GM23248 (cell line): Measurements from ENCODE around the gene RTCB. TPM values are rescaled to one million over a fixed set of nuclear protein-coding genes. Genes with fewer than 3 reads are reported as not detected.
"Not testable (repeated sequence)": the region's sequence is repeated elsewhere in the genome, so short reads cannot be mapped to it uniquely, and the experiment has no call there.

ENCODE experiments used
- DNase-seq: peaks from one replicate; pipeline ENCODE4 v3.0.0-alpha.2; 2015
- H2AFZ ChIP-seq: fragments of 200-600 bp; sonication (generic); 2 replicates; pipeline ENCODE4 v1.6.1; 2016; ENCODE audit warnings: antibody characterized with exemption
- H3F3A ChIP-seq: fragments of 200-600 bp; sonication (generic); 2 replicates; pipeline ENCODE4 v1.6.1; 2016; ENCODE audit warnings: mild to moderate bottlenecking, antibody characterized with exemption, mixed run types; ENCODE audit not compliant: insufficient read depth
- H3K27ac ChIP-seq: fragments of 200-600 bp; sonication (generic); 2 replicates; pipeline ENCODE4 v1.5.1; 2016; ENCODE audit warnings: mild to moderate bottlenecking
- H3K27me3 ChIP-seq: fragments of 200-600 bp; sonication (generic); replicated peaks from 2 replicates; pipeline ENCODE4 v1.6.1; 2016; ENCODE audit warnings: mild to moderate bottlenecking; ENCODE audit not compliant: insufficient read depth
- H3K36me3 ChIP-seq: fragments of 200-600 bp; sonication (generic); 2 replicates; pipeline ENCODE4 v1.6.1; 2016; ENCODE audit warnings: low read depth, mild to moderate bottlenecking
- H3K4me1 ChIP-seq: fragments of 200-600 bp; sonication (generic); 2 replicates; pipeline ENCODE4 v1.6.1; 2016; ENCODE audit warnings: mild to moderate bottlenecking; ENCODE audit not compliant: insufficient read depth
- H3K4me2 ChIP-seq: fragments of 200-600 bp; sonication (generic); one replicate; pipeline ENCODE4 v1.6.1; 2016; ENCODE audit warnings: mild to moderate bottlenecking; ENCODE audit not compliant: unreplicated experiment
- H3K4me3 ChIP-seq: fragments of 200-600 bp; sonication (generic); 2 replicates; pipeline ENCODE4 v1.5.1; 2016; ENCODE audit warnings: mild to moderate bottlenecking
- H3K79me2 ChIP-seq: fragments of 200-600 bp; sonication (generic); 2 replicates; pipeline ENCODE4 v1.6.1; 2016; ENCODE audit warnings: mild to moderate bottlenecking; ENCODE audit not compliant: insufficient read depth
- H3K9ac ChIP-seq: fragments of 200-600 bp; sonication (generic); 2 replicates; pipeline ENCODE4 v1.6.1; 2016; ENCODE audit warnings: mild to moderate bottlenecking
- H3K9me2 ChIP-seq: fragments of 200-600 bp; sonication (generic); 2 replicates; pipeline ENCODE4 v1.6.1; 2016; ENCODE audit warnings: mixed run types, mild to moderate bottlenecking, moderate library complexity; ENCODE audit not compliant: insufficient read depth
- H3K9me3 ChIP-seq: fragments of 200-600 bp; sonication (generic); one replicate; pipeline ENCODE4 v1.6.1; 2017; ENCODE audit warnings: low read depth
- H4K20me1 ChIP-seq: fragments of 200-600 bp; sonication (generic); 2 replicates; pipeline ENCODE4 v1.6.0; 2016; ENCODE audit not compliant: insufficient read depth
- EZH2 ChIP-seq: fragments of 200-600 bp; sonication (generic); IDR thresholded peaks from 2 replicates; pipeline ENCODE4 v1.6.1; 2018; ENCODE audit warnings: antibody characterized with exemption, mild to moderate bottlenecking; ENCODE audit not compliant: insufficient read depth, poor library complexity, severe bottlenecking
- EZH2phosphoT487 ChIP-seq: fragments of 200-600 bp; sonication (generic); IDR thresholded peaks from 2 replicates; pipeline ENCODE4 v1.6.1; 2018; ENCODE audit warnings: antibody characterized with exemption, moderate library complexity, mild to moderate bottlenecking, low read depth; ENCODE audit not compliant: insufficient read depth
- WGBS, 2 experiments: methylation state at CpG; one replicate each; pipeline ENCODE4 v1.1.6; 2015 to 2017; ENCODE audit warnings: low lambda C conversion rate in 2 of 2, low coverage in 1 of 2; ENCODE audit errors: missing lambda C conversion rate in 2 of 2; 5-methylcytosine and 5-hydroxymethylcytosine counted together
- in situ Hi-C: fragments of 300-500 bp; cut with MboI; formaldehyde crosslinking; loops from 2 replicates; pipeline ENCODE4 v1.15.0; 2020
- polyA plus RNA-seq: library from polyadenylated mRNA; unstranded; fragments of >200 nt; fragmentation: Nextera tagmentation; extraction: Ambion mirVana; gene quantifications from 2 replicates; pipeline ENCODE4 v1.2.1, GENCODE V29; 2016
- total RNA-seq: library from RNA; depleted of rRNA; stranded (reverse); fragments of >200 nt; shearing (Covaris generic); gene quantifications from 2 replicates; pipeline ENCODE4 v1.2.3, GENCODE V29; 2014

Gene RTCB
- total and polyA plus RNA-seq, 2 experiments from 2014 or later: 88.8 to 101 TPM

DNA sequence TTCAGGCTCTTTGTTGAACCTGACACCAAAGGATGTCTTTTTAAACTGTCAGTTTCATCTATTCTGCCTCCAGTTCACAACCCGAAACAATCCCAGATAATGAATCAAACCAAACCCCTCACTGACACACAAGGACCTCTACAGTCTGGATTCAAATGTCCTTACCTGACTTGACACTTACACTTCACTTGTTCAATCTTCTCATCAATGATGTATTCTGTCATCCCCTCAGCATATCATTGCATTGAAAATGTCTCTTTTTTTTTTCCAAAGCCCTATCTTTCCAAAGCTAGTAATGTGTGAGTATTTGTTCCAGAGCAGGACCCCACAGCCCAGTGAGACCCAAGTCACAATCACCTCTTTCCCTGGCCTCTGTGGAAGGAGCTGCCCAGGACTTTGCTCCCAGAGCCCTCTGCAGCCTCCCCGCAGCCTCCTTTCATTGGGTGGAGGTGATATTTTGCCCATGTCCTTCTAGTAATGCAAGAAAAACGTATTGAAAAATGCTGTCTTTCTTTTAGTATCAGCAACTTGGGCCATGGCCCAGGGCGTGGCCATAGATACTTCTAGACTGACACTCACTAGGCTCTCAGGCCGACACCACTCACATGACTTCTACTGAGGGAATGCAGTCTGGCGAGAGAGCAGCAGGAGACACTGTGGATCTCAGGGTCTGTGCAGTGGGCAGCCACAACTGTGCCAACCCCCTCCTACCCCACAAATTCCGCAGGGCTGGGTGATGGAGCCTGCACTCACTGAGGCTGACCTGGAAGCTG is 36.2 kb downstream of the RTCB start:
- H3K36me3 ChIP-seq: no peaks in the 10 kb centered on the region
- no peak overlapping the region for H3K4me2 ChIP-seq
- WGBS, 2 experiments: 42 to 56% methylated on average over 7 of the region's 7 CpGs
- in situ Hi-C loops: no loop called here
- H3K27me3 ChIP-seq: no peaks in the 10 kb centered on the region
- H4K20me1 ChIP-seq: no peaks in the 10 kb centered on the region
- no peaks in the 10 kb centered on the region for H3K9me3 ChIP-seq
- no peak for DNase-seq
- no peaks in the 10 kb centered on the region for H3K4me1 ChIP-seq
- H3F3A ChIP-seq: no peaks in the 10 kb centered on the region
- no peak overlapping the region for H3K27ac ChIP-seq
- no peaks in the 10 kb centered on the region for H3K79me2 ChIP-seq
- H2AFZ ChIP-seq: no peak overlapping the region
- H3K9ac ChIP-seq: no peak overlapping the region
- TF ChIP-seq EZH2 (no peak), EZH2phosphoT487 (no peak)
- H3K4me3 ChIP-seq: no peak overlapping the region
- H3K9me2 ChIP-seq: no peaks in the 10 kb centered on the region

DNA sequence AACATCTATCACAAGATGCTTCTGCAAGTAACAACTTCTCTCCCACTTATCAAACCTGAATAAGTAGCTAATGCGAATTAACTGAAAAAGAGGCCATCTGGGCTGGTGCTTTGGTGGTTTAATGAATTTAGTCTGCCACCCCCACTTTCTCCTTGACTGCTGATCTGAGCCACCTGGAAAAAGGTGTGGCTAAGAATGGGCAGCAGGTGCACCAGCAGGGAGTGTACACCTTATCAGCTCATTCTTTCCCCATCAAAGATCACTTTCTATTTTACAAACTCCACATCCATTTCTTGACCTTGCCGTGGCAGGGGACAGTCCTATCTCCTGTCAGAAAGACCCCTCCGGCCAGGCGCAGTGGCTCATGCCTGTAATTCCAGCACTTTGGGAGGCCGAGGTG is 47.8 kb downstream of the RTCB start:
- DNase-seq: no peak
- WGBS, 2 experiments: 66 to 68% methylated on average over 5 of the region's 5 CpGs

DNA sequence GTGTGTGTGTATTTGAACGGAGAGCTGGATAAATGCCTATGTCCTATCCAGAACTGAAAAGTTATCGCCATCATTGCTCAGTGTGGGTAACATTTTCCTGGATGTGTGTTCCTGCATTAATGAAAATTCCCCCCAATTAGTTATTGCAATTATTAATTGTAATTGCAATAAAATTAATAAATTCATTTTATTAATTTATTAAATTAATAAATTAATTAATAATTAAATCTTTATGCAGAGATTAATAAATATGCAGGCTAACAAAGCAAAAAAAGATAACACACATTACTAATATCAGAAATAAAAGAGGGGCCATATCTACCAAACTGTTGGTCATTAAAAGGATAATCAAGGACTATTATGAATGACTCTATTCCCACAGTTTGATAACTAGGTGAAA is 50.8 kb downstream of the RTCB start:
- H3K36me3 ChIP-seq: no peaks in the 10 kb centered on the region
- 77 to 79% methylated on average over 2 of the region's 2 CpGs for WGBS, 2 experiments
- H3K9ac ChIP-seq: no peak overlapping the region
- no peak overlapping the region for H3K27ac ChIP-seq
- TF ChIP-seq EZH2 (no peak), EZH2phosphoT487 (no peak)
- H3K27me3 ChIP-seq: peaks cover 11% of the 10 kb centered on the region
- H3K9me2 ChIP-seq: no peaks in the 10 kb centered on the region
- no peaks in the 10 kb centered on the region for H3K9me3 ChIP-seq
- in situ Hi-C loops: no loop called here
- H3K79me2 ChIP-seq: no peaks in the 10 kb centered on the region
- DNase-seq: no peak
- no peak overlapping the region for H2AFZ ChIP-seq
- H3F3A ChIP-seq: no peaks in the 10 kb centered on the region
- H4K20me1 ChIP-seq: no peaks in the 10 kb centered on the region
- H3K4me2 ChIP-seq: no peak overlapping the region
- H3K4me1 ChIP-seq: no peaks in the 10 kb centered on the region
- H3K4me3 ChIP-seq: no peak overlapping the region

More for the DNA sequence above, 47.8 kb downstream of the RTCB start:
- Histone ChIP-seq H4K20me1 (no peaks in the 10 kb centered on the region), H3K79me2 (no peaks in the 10 kb centered on the region), H3K27ac (no peak overlapping the region), H3K27me3 (peaks cover 11% of the 10 kb centered on the region), H3K4me2 (no peak overlapping the region), H3F3A (no peaks in the 10 kb centered on the region), H3K4me1 (no peaks in the 10 kb centered on the region), H3K9me3 (no peaks in the 10 kb centered on the region), H3K4me3 (no peak overlapping the region), H3K9me2 (no peaks in the 10 kb centered on the region), H3K36me3 (no peaks in the 10 kb centered on the region), H2AFZ (no peak overlapping the region), H3K9ac (no peak overlapping the region)
- TF ChIP-seq EZH2phosphoT487: no peak
- TF ChIP-seq EZH2: no peak
- in situ Hi-C loops: no loop called here

DNA sequence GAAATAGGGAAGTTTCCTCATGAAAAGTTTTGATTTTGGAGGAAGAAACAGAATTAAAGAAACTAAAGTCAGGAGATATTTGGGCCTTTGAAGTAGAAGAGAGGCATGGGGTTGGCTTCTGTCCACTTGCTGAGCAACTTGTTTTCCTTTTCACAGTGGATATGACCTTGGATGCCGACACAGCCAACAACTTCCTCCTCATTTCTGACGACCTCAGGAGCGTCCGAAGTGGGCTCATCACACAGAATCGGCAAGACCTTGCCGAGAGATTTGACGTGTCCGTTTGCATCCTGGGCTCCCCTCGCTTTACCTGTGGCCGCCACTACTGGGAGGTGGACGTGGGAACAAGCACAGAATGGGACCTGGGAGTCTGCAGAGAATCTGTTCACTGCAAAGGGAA is 52.0 kb downstream of the RTCB start:
- H3K9ac ChIP-seq, H3K9me3 ChIP-seq, H4K20me1 ChIP-seq, H3K4me3 ChIP-seq, DNase-seq, H3K27me3 ChIP-seq, H3K79me2 ChIP-seq, H3K4me1 ChIP-seq, H2AFZ ChIP-seq, H3K27ac ChIP-seq, H3F3A ChIP-seq, in situ Hi-C loops, H3K36me3 ChIP-seq, H3K9me2 ChIP-seq, H3K4me2 ChIP-seq: not testable (repeated sequence)
- 55 to 59% methylated on average over 11 of the region's 11 CpGs for WGBS, 2 experiments

DNA sequence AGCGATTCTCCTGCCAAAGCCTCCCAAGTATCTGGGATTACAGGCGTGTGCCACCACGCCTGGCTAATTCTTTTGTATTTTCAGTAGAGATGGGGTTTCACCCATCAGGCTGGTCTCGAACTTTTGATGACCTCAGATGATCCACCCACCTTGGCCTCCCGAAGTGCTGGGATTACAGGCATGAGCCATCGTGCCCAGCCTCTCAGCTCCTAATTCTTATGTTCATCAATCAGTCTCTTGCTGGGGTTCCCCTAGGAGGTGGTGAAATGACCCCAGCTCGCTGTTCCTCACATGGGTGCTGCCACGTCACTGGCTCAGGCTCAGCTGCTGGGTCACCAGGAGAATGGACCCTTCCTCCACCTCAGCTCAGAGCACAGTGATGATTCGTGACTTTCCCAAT is 54.5 kb downstream of the RTCB start, which contains the start of gene RFPL3:
TSS of gene RFPL3 (plus strand) at position 301 of the 400 bp plus-strand sequence. CDS start 205 bp downstream, outside the sequence.
- H2AFZ ChIP-seq, H3K9me3 ChIP-seq, in situ Hi-C loops, H3K4me3 ChIP-seq, H3K79me2 ChIP-seq, H3K27me3 ChIP-seq, H4K20me1 ChIP-seq, H3K9ac ChIP-seq, H3K27ac ChIP-seq, DNase-seq, H3F3A ChIP-seq, H3K4me1 ChIP-seq, H3K36me3 ChIP-seq, H3K9me2 ChIP-seq, H3K4me2 ChIP-seq: not testable (repeated sequence)
- WGBS, 2 experiments: 44 to 58% methylated on average over 8 to 9 of the region's 9 CpGs
